GM19023 (cell line): ENCODE data around the gene NCOR2.
"Not testable (repeated sequence)": the region's sequence is repeated elsewhere in the genome, so short reads cannot be mapped to it uniquely, and the experiment has no call there.

Source experiments
- ATAC-seq: cut with Tn5 transposase; IDR thresholded peaks from one replicate; pipeline ENCODE4 v1.9.1; 2021; ENCODE audit warnings: mild to moderate bottlenecking, moderate library complexity; ENCODE audit not compliant: unreplicated experiment

NCOR2 gene

DNA sequence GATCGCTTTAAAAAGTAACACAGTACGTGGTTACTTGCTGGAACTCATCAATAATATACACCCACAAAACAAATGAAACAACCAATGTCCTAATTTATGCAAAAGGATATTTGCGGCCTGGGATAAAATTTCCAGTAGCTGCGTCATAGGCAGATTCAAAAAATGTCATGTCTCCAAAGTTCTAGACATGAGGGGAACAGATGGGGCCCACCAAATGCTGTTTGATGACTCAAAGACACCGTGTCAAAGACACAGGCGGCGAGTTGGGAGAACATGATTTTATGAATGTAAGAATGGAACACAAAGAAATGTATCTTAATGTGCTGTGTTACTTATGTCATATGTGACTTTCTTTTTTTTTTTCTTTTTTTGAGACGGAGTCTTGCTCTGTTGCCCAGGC is 34.3 kb upstream of the NCOR2 start:
- no peak for ATAC-seq

GRCh38 chr12:124599074-124599999 is 31.9 kb upstream of the NCOR2 start:
- no peak for ATAC-seq

GRCh38 chr12:124597041-124597440 is 29.6 kb upstream of the NCOR2 start:
- no peak for ATAC-seq

GRCh38 chr12:124595444-124595843 is 28.0 kb upstream of the NCOR2 start:
- ATAC-seq = no peak

DNA sequence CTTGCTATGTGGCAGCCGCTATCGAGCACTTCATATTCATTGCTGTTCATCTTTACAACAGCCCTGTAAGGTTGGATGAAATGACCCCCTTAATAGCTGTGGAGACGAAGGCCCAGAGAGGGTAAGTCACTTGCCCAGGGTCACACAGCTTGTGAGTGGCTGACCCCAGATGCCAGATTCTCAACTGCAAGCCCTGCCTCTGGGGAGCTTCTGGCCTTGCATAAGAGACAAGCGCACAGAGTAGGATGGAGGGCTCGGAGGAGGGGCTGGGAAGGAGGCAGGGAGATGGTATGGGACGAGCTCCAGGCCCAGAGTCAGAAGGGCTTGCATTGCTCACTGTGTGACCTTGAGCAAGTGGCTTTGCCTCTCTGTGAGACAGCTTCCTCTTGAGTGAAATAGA is 27.4 kb upstream of the NCOR2 start:
- no peak for ATAC-seq

GRCh38 chr12:124593851-124594401 is 26.5 kb upstream of the NCOR2 start:
- ATAC-seq = no peak

DNA sequence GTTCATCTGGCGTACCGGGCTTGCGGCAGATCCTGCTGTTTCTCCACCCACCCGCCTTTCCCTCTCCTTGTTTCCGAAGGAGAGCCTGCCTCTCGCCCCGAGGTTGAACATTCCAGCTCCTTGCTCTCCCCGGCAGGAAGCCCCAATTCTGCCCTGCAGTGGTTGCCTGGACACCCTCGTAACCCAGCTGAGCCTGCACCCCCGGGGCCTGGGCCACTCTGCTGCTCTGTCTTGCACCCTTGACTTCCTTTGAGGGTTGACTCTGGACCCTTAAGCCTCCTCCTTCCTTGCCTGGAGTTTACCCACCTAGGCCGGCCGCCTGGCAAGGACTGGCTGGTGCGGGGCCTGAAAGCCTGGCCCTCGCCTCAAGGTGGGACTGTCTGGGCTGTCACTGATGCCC is 25.8 kb upstream of the NCOR2 start:
- ATAC-seq = no peak

DNA sequence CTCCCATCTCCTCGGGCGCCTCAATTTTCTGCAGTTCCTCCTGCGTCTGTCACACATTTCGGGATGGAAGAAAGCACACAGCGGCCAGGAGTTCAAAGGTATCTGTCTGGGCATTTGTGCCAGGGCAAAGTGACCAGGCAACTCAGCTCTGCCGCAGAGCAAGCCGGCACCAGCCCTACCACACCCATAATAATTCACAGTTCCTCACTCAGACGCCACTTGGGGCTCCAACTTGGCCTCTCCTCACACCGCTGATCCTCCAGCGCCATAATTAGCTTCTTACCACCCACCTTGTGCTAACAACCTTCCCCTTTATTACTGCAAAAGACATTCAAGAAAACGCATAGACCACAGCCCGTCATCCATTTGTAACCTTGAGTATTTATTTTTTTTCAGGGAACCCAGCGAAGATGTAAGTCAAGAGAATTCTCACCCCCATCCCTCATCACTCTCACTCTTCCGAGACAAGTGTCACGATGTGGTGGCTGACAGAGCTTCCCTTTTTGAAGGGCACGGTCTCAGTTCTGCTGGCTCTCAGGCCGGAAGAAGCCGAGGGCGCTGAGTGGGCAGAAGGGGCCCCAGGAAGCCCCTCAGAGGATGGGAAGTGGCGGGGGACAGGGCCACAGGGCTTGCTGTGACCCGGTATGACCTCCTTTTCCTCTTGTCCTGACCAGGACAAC is 25.2 kb upstream of the NCOR2 start:
- no peak for ATAC-seq

- no peak for ATAC-seq
Measured at GRCh38 chr12:124592050-124592449, 24.6 kb upstream of the NCOR2 start.

- ATAC-seq = no peak
Measured at GRCh38 chr12:124590447-124590846, 23.0 kb upstream of the NCOR2 start.

DNA sequence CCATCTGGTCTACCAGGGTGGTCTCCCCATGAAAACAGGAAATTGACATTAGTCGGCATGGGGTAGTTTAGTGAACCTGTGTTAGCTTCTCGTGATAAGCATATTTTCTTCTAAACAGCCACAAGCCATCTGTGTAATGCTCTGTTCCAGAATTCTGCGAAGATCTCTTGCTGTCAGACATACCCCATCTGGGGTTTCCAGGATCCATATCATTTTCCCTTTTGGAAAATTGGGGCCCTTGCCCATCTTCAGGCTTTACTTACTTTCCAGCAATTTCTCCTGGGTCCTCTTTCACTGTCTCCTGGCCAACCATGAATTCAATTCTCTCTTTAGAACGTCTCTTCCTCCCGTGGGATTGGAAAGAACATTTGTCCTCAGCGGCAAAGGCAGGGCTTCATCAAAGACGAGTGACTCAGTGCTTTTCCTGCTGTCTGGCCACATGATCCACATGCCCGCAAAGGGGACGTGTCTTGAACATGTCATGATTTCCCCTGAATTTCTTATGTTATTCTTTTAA is 21.4 kb upstream of the NCOR2 start:
- ATAC-seq = no peak

- no peak for ATAC-seq
Measured at GRCh38 chr12:124588018-124588634, 20.7 kb upstream of the NCOR2 start.

DNA sequence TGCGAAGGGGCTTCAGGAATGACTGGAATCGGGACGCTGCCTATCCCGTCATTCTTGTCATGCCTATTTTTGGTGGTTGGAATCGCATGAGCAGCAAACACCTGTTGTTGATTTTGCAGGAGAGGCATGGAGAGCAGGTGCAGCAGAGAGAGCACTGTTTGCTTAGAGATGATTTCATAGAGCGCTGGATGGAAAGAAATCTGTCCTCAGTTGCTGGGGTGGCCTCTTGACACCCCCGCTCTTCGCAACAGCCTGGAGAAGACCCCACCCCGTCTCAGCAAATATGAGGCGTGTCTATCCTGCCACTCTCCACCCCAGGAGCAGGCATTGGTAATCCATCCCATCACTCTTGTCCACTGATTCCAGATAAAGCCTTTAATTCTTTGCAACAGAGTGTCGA is 19.3 kb upstream of the NCOR2 start:
- ATAC-seq = no peak

GRCh38 chr12:124584494-124584893 is 17.1 kb upstream of the NCOR2 start:
- ATAC-seq = not testable (repeated sequence)

DNA sequence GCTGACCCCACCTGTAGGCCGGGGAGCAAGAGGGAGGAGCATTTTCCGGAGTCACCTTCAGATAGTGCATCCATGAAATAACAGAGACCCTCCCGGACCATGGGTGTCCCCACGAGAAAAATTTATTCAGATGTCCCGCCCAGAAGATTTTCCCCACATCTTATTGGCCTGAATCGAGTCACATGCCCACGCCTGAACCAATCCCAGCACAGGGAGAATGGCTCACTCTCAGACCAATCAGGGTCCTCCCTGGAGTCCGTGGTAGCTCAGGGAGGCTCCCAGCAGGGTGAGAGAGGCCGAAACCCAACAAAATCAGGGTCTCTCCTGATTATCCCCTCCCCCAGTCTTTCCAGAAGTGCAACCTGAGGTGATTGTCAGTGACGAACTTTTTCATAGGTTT is 16.4 kb upstream of the NCOR2 start:
- ATAC-seq = no peak

DNA sequence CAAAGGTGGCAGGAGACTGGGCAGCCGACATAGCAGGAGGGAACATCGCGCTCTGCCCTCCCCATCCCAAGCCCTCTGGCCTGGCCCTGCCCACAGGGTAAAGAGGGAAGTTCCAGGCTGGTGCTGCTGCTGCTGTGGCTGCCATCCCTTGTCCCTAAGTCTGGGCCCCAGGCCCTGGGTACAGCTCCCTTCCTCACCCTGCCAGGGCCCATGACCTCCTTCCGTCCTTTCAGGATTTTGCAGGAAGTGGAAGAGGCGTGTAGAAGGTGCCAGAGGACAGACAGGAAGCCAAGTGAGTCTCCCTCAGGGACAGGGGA is 14.7 kb upstream of the NCOR2 start:
- ATAC-seq = no peak

DNA sequence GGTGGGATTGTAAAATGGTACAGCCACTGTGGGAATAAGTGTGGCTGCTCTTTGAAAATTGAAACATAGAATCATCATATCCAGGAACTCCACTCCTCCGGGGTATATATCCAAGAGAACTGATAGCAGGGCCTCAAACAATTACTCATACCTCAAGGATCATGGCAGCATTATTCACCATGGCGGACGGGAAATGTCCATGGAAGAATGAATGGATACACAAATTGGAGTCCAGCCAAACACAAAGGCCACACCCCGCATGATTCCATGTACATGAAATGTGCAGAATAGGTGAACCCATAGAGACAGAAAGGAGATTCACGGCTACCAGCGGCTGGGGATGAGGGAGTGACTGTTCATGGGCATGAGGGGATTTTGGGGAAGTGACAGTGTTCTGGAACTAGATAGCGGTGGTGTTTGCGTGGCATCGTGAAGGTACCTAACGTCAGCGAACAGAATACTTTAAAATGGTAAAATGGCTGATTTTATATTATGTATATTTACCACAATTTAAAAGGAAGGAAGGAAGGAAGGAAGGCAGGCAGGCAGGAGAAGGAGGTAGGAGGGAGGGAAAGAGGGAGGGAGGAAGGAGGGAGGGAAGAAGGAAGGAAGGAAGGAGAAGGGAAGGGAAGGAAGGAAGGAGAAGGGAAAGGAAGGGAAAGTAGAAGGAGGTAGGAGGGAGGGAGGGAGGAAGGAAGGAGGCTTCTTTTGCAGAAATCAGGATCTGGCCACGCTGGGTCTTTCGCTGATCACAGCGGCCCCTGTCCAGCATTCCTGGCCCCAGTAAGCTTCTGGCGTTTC is 14.1 kb upstream of the NCOR2 start:
- ATAC-seq = no peak

DNA sequence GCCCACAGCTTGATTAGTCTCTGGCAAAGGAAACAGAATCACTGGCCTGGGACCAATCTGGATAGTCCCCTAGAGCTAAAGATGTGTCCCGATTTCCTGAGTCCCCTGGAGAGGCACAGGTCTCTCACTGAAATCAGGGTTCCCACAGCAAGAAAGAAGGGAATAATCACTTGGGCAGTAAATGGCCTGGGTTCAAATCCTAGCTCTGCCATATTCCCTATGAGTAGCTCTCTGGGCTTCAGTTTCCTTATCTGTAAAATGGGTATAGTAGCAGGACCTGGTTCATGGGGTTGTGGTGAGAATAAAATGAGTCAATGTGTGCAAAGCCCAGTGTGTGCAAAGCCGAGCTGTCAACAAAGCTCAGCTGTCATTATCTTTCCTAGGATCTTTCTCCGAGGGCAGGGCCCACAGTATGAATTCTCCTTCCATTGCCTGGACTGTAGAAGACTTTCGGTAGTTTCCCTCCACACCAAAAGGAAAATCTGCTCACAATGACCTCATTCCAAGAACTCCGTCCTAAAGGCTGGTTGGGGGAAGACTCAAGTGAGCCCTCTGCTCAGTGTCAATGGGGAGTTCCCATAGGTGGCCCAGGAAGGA is 12.6 kb upstream of the NCOR2 start:
- no peak for ATAC-seq

GRCh38 chr12:124578854-124579253 is 11.4 kb upstream of the NCOR2 start:
- no peak for ATAC-seq

DNA sequence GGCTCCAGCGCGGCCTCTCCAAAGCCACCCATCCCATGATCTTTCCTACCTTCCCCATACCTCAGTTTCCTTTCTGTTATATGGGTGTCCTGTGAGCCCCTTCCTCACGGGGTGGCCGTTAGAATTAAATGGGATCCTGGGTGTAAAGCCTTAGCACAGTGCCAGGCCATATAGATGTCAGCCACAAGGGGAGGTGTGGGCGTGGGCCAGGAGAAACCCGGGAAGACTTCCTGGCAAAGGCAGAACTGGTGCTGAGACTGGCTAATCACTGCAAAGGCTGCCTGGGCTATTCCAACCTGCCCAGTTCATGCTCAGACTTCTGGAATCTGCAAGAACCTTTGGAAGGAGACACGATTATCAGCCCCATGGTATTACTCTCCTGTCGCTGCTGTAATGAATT is 11.0 kb upstream of the NCOR2 start:
- ATAC-seq = no peak
